ENCODE measurements around the gene PCMT1. TPM values are rescaled to one million over a fixed set of nuclear protein-coding genes. Genes with fewer than 3 reads are reported as not detected.

Gene PCMT1
- total RNA-seq, 2 experiments from 2014 or later = 117 to 125 TPM

- no peaks in the 10 kb centered on the region for H3K9me3 ChIP-seq (ENCODE audit: low read length)
- H3K27ac ChIP-seq (ENCODE audit: low read depth, low read length, poor library complexity, severe bottlenecking) = no peak overlapping the region
- no peaks in the 10 kb centered on the region for H4K20me1 ChIP-seq (ENCODE audit: insufficient read depth, low read length)
- no peak overlapping the region for H3K4me3 ChIP-seq (ENCODE audit: low read depth, low read length, poor library complexity, severe bottlenecking)
- ChIA-PET CTCF (ENCODE audit: unreplicated experiment) (no interaction called here), POLR2A (no interaction called here)
- no peaks in the 10 kb centered on the region for H3K9me2 ChIP-seq (ENCODE audit: insufficient read depth, low read length)
- H3K36me3 ChIP-seq (ENCODE audit: insufficient read depth, low read length) = no peaks in the 10 kb centered on the region
- intact Hi-C loops (cut with micrococcal nuclease; ENCODE audit: unreplicated experiment) = no loop called here
- no peak for DNase-seq (ENCODE audit: low spot score)
- no peak overlapping the region for H3K4me2 ChIP-seq (ENCODE audit: low read length)
- BruUV-seq (replicated peaks) = no TSS peak
- H2AFZ ChIP-seq (ENCODE audit: low read length) = no peak overlapping the region
- H3K4me1 ChIP-seq (ENCODE audit: insufficient read depth, low read length, poor library complexity, severe bottlenecking) = peaks cover 13% of the 10 kb centered on the region
- TF ChIP-seq, protein P1, sequence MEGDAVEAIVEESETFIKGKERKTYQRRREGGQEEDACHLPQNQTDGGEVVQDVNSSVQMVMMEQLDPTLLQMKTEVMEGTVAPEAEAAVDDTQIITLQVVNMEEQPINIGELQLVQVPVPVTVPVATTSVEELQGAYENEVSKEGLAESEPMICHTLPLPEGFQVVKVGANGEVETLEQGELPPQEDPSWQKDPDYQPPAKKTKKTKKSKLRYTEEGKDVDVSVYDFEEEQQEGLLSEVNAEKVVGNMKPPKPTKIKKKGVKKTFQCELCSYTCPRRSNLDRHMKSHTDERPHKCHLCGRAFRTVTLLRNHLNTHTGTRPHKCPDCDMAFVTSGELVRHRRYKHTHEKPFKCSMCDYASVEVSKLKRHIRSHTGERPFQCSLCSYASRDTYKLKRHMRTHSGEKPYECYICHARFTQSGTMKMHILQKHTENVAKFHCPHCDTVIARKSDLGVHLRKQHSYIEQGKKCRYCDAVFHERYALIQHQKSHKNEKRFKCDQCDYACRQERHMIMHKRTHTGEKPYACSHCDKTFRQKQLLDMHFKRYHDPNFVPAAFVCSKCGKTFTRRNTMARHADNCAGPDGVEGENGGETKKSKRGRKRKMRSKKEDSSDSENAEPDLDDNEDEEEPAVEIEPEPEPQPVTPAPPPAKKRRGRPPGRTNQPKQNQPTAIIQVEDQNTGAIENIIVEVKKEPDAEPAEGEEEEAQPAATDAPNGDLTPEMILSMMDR (conservative IDR thresholded peaks at IDR 0.05; ENCODE audit: low read length) = no peak
- no peak for TF ChIP-seq EZH2phosphoT487 (IDR thresholded peaks at IDR 0.05; ENCODE audit: borderline replicate concordance, low read depth, low read length)
- no peaks in the 10 kb centered on the region for H3K79me2 ChIP-seq (ENCODE audit: insufficient read depth, low read depth, low read length)
Observed at GRCh38 chr6:149859938-149860337, 110.4 kb downstream of the PCMT1 start.

GRCh38 chr6:149860513-149860833 is 110.9 kb downstream of the PCMT1 start:
- Histone ChIP-seq H3K9me2 (ENCODE audit: insufficient read depth, low read length) (no peaks in the 10 kb centered on the region), H4K20me1 (ENCODE audit: insufficient read depth, low read length) (no peaks in the 10 kb centered on the region), H3K36me3 (ENCODE audit: insufficient read depth, low read length) (no peaks in the 10 kb centered on the region), H3K27ac (ENCODE audit: low read depth, low read length, poor library complexity, severe bottlenecking) (no peak overlapping the region), H3K4me2 (ENCODE audit: low read length) (no peak overlapping the region), H3K9me3 (ENCODE audit: low read length) (no peaks in the 10 kb centered on the region), H3K4me1 (ENCODE audit: insufficient read depth, low read length, poor library complexity, severe bottlenecking) (peaks cover 13% of the 10 kb centered on the region), H3K4me3 (ENCODE audit: low read depth, low read length, poor library complexity, severe bottlenecking) (no peak overlapping the region), H2AFZ (ENCODE audit: low read length) (no peak overlapping the region), H3K79me2 (ENCODE audit: insufficient read depth, low read depth, low read length) (no peaks in the 10 kb centered on the region)
- TF ChIP-seq EZH2phosphoT487 (IDR thresholded peaks at IDR 0.05; ENCODE audit: borderline replicate concordance, low read depth, low read length) = no peak
- TF ChIP-seq, protein P1 (conservative IDR thresholded peaks at IDR 0.05; ENCODE audit: low read length) = no peak
- intact Hi-C loops (cut with micrococcal nuclease; ENCODE audit: unreplicated experiment) = no loop called here
- no TSS peak for BruUV-seq (replicated peaks)
- ChIA-PET CTCF (ENCODE audit: unreplicated experiment) (no interaction called here), POLR2A (no interaction called here)
- no peak for DNase-seq (ENCODE audit: low spot score)

Other genes with a start within 250 kb of the PCMT1 start
- gene PPIL4, start 203.7 kb upstream of the PCMT1 start, total RNA-seq (2014; rRNA removed; shearing (Covaris generic)) = 21.6 and 29.2 TPM in 2 replicates
- 34.0 and 36.3 TPM in 2 replicates for gene PPIL4, start 203.7 kb upstream of the PCMT1 start, total RNA-seq (2022)
- gene GINM1, start 183.4 kb upstream of the PCMT1 start, total RNA-seq (2014; rRNA removed; shearing (Covaris generic)) = 17.2 and 17.6 TPM in 2 replicates
- 38.1 and 40.0 TPM in 2 replicates for gene GINM1, start 183.4 kb upstream of the PCMT1 start, total RNA-seq (2022)
- 35.1 and 40.9 TPM in 2 replicates for gene KATNA1, start 101.0 kb upstream of the PCMT1 start, total RNA-seq (2014; rRNA removed; shearing (Covaris generic))
- gene KATNA1, start 101.0 kb upstream of the PCMT1 start, total RNA-seq (2022) = 32.8 and 36.5 TPM in 2 replicates
- gene LATS1, start 31.6 kb upstream of the PCMT1 start, total RNA-seq (2014; rRNA removed; shearing (Covaris generic)) = 15.6 and 23.1 TPM in 2 replicates
- 30.3 and 30.7 TPM in 2 replicates for gene LATS1, start 31.6 kb upstream of the PCMT1 start, total RNA-seq (2022)
- gene NUP43, start 3.2 kb upstream of the PCMT1 start, total RNA-seq (2014; rRNA removed; shearing (Covaris generic)) = 28.6 and 30.7 TPM in 2 replicates
- gene NUP43, start 3.2 kb upstream of the PCMT1 start, total RNA-seq (2022) = 72.4 and 73.0 TPM in 2 replicates
- 1.1 and 1.5 TPM in 2 replicates for gene LRP11, start 114.6 kb downstream of the PCMT1 start, total RNA-seq (2014; rRNA removed; shearing (Covaris generic))
- 1.2 and 1.5 TPM in 2 replicates for gene LRP11, start 114.6 kb downstream of the PCMT1 start, total RNA-seq (2022)
- gene RAET1E, start 148.4 kb downstream of the PCMT1 start, total RNA-seq (2014; rRNA removed; shearing (Covaris generic)) = not detected in 2 replicates
- not detected in 2 replicates for gene RAET1E, start 148.4 kb downstream of the PCMT1 start, total RNA-seq (2022)
- not detected in 2 replicates for gene RAET1G, start 173.4 kb downstream of the PCMT1 start, total RNA-seq (2014; rRNA removed; shearing (Covaris generic))
- gene RAET1G, start 173.4 kb downstream of the PCMT1 start, total RNA-seq (2022) = not detected in 2 replicates
- gene ULBP2, start 192.3 kb downstream of the PCMT1 start, total RNA-seq (2014; rRNA removed; shearing (Covaris generic)) = 0.60 TPM in 1 of 2 replicates, not detected in the other
- gene ULBP2, start 192.3 kb downstream of the PCMT1 start, total RNA-seq (2022) = 2.6 and 3.0 TPM in 2 replicates
- 0.79 and 0.82 TPM in 2 replicates for gene ULBP1, start 214.2 kb downstream of the PCMT1 start, total RNA-seq (2014; rRNA removed; shearing (Covaris generic))
- gene ULBP1, start 214.2 kb downstream of the PCMT1 start, total RNA-seq (2022) = 1.9 and 2.3 TPM in 2 replicates

Data from OCI-LY7 (cell line).